HG03135 (cell line): Measurements from ENCODE around the gene ZDHHC1.

Experiments used
- ATAC-seq: cut with Tn5 transposase; IDR thresholded peaks from one replicate; pipeline ENCODE4 v1.9.1; 2021; ENCODE audit warnings: mild to moderate bottlenecking, moderate library complexity; ENCODE audit not compliant: unreplicated experiment

Gene ZDHHC1

GRCh38 chr16:67448580-67448979 lies 32.3 kb upstream of the ZDHHC1 start:
- no peak for ATAC-seq

GRCh38 chr16:67447508-67448076 lies 31.3 kb upstream of the ZDHHC1 start:
- ATAC-seq = no peak

- ATAC-seq = no peak
Observed at GRCh38 chr16:67446968-67447507, 30.8 kb upstream of the ZDHHC1 start.

- ATAC-seq = no peak
Observed at GRCh38 chr16:67445913-67446907, 29.9 kb upstream of the ZDHHC1 start.

- ATAC-seq = no peak
Observed at GRCh38 chr16:67445441-67445912, 29.2 kb upstream of the ZDHHC1 start.

- ATAC-seq = no peak
Observed at GRCh38 chr16:67445126-67445426, 28.8 kb upstream of the ZDHHC1 start.

- ATAC-seq = no peak
Observed at GRCh38 chr16:67444259-67445125, 28.2 kb upstream of the ZDHHC1 start.

GRCh38 chr16:67443265-67443664 lies 27.0 kb upstream of the ZDHHC1 start:
- ATAC-seq = no peak

- ATAC-seq = no peak
Observed at GRCh38 chr16:67442581-67443255, 26.4 kb upstream of the ZDHHC1 start.

GRCh38 chr16:67441907-67442306 lies 25.6 kb upstream of the ZDHHC1 start:
- ATAC-seq = no peak

- no peak for ATAC-seq
Observed at GRCh38 chr16:67441271-67441753, 25.0 kb upstream of the ZDHHC1 start.

- no peak for ATAC-seq
Observed at GRCh38 chr16:67438824-67439393, 22.6 kb upstream of the ZDHHC1 start.

- ATAC-seq = no peak
Observed at GRCh38 chr16:67438098-67438791, 22.0 kb upstream of the ZDHHC1 start.

GRCh38 chr16:67437513-67437912 lies 21.2 kb upstream of the ZDHHC1 start:
- no peak for ATAC-seq

GRCh38 chr16:67436640-67437193 lies 20.4 kb upstream of the ZDHHC1 start:
- ATAC-seq = no peak

GRCh38 chr16:67435758-67436164 lies 19.5 kb upstream of the ZDHHC1 start:
- no peak for ATAC-seq

GRCh38 chr16:67433131-67433719 lies 16.9 kb upstream of the ZDHHC1 start:
- no peak for ATAC-seq

GRCh38 chr16:67432506-67432890 lies 16.2 kb upstream of the ZDHHC1 start:
- no peak for ATAC-seq
